Gastrocnemius medialis (tissue), 4 donors: ENCODE measurements around the gene STAT5A.

Experiments
- POLR2A ChIP-seq, 2 donors: fragments of 450-650 bp; IDR thresholded peaks; one replicate each; pipeline ENCODE4 v1.6.1; 2017; ENCODE audit warnings: antibody characterized with exemption in 2 of 2, mild to moderate bottlenecking in 2 of 2, moderate library complexity in 2 of 2
- TF ChIP-seq, protein P1 (sequence below), 5 experiments: fragments of 450-650 bp in 3 of 5; fragments of 200-600 bp in 2 of 5; sonication (generic) in 2 of 5; IDR thresholded peaks in 4 of 5; conservative IDR thresholded peaks in 1 of 5; 1 replicate in 4 of 5; 2 replicates in 1 of 5; pipeline ENCODE4 v1.5.1; 2016 to 2019; ENCODE audit warnings: antibody characterized with exemption in 5 of 5, mild to moderate bottlenecking in 3 of 5, moderate library complexity in 3 of 5

DNA sequence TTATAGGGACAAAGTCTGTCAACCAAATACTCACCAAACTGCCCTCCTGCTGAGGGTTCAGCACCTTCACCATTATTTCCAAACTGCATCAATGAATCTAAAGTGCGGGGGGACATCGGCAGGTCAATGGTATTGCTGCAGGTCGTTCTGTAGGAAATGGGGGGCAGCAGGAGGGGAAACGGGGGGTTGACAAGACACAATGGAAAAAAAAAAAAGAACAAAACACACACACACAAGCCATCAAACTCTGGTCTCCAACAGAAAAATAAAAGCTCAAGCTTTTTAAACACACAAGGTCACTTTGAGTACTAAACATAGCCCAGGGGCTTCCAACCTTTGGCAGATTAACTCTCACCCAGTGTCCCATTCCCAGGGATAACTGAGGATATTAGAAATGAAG is 28.5 kb downstream of the STAT5A start:
- TF ChIP-seq, protein P1, sequence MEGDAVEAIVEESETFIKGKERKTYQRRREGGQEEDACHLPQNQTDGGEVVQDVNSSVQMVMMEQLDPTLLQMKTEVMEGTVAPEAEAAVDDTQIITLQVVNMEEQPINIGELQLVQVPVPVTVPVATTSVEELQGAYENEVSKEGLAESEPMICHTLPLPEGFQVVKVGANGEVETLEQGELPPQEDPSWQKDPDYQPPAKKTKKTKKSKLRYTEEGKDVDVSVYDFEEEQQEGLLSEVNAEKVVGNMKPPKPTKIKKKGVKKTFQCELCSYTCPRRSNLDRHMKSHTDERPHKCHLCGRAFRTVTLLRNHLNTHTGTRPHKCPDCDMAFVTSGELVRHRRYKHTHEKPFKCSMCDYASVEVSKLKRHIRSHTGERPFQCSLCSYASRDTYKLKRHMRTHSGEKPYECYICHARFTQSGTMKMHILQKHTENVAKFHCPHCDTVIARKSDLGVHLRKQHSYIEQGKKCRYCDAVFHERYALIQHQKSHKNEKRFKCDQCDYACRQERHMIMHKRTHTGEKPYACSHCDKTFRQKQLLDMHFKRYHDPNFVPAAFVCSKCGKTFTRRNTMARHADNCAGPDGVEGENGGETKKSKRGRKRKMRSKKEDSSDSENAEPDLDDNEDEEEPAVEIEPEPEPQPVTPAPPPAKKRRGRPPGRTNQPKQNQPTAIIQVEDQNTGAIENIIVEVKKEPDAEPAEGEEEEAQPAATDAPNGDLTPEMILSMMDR (IDR thresholded peaks at IDR 0.05 in 4 of 5, conservative IDR thresholded peaks at IDR 0.05 in 1 of 5) = no peak
- no peak for TF ChIP-seq POLR2A (IDR thresholded peaks at IDR 0.05)
